Neural cell (in vitro differentiated cells): Measurements from ENCODE around the gene PDS5A.

ENCODE experiments used
- EZH2 ChIP-seq: fragments of 200-600, 300-800 bp; shearing (Covaris generic), sonication (generic); IDR thresholded peaks from 2 replicates; pipeline ENCODE4 v1.6.1; 2014; ENCODE audit warnings: antibody characterized with exemption, low read length, borderline replicate concordance, mild to moderate bottlenecking; ENCODE audit not compliant: insufficient read depth, poor library complexity, severe bottlenecking
- POLR2AphosphoS5 ChIP-seq: IDR thresholded peaks from 2 replicates; pipeline ENCODE4 v1.6.1; 2012
- TF ChIP-seq, protein P1 (sequence below): fragments of 450-650 bp; IDR thresholded peaks from 2 replicates; pipeline ENCODE4 v1.5.1; 2014; ENCODE audit warnings: antibody characterized with exemption, mild to moderate bottlenecking, moderate library complexity; ENCODE audit not compliant: poor library complexity, severe bottlenecking

DNA sequence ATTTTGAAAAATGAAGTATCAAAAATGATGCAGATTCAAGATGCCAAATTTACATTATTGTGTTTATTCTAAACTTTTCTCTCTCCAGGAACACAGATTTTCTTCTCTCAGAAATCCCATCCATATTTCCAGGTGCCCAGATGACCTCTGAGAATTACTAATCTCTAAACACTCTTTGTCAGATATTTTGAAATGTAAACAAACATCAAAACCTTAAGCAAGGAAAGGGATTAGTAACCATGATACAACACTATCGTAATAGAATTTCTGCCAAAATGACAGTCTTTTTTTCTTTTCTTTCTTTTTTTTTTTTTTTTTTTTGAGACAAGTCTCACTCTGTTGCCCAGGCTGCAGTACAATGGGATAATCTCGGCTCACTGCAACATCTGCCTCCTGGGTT, 76.7 kb downstream of the PDS5A start:
- TF ChIP-seq, protein P1, sequence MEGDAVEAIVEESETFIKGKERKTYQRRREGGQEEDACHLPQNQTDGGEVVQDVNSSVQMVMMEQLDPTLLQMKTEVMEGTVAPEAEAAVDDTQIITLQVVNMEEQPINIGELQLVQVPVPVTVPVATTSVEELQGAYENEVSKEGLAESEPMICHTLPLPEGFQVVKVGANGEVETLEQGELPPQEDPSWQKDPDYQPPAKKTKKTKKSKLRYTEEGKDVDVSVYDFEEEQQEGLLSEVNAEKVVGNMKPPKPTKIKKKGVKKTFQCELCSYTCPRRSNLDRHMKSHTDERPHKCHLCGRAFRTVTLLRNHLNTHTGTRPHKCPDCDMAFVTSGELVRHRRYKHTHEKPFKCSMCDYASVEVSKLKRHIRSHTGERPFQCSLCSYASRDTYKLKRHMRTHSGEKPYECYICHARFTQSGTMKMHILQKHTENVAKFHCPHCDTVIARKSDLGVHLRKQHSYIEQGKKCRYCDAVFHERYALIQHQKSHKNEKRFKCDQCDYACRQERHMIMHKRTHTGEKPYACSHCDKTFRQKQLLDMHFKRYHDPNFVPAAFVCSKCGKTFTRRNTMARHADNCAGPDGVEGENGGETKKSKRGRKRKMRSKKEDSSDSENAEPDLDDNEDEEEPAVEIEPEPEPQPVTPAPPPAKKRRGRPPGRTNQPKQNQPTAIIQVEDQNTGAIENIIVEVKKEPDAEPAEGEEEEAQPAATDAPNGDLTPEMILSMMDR, result no peak
- TF ChIP-seq POLR2AphosphoS5 (no peak), EZH2 (no peak)
